GM23248 (cell line): ENCODE measurements around the gene STAT1. TPM values are rescaled to one million over a fixed set of nuclear protein-coding genes. Genes with fewer than 3 reads are reported as not detected.

Source experiments
- DNase-seq: peaks from one replicate; pipeline ENCODE4 v3.0.0-alpha.2; 2015
- H2AFZ ChIP-seq: fragments of 200-600 bp; sonication (generic); 2 replicates; pipeline ENCODE4 v1.6.1; 2016; ENCODE audit warnings: antibody characterized with exemption
- H3F3A ChIP-seq: fragments of 200-600 bp; sonication (generic); 2 replicates; pipeline ENCODE4 v1.6.1; 2016; ENCODE audit warnings: mild to moderate bottlenecking, antibody characterized with exemption, mixed run types; ENCODE audit not compliant: insufficient read depth
- H3K27ac ChIP-seq: fragments of 200-600 bp; sonication (generic); 2 replicates; pipeline ENCODE4 v1.5.1; 2016; ENCODE audit warnings: mild to moderate bottlenecking
- H3K27me3 ChIP-seq: fragments of 200-600 bp; sonication (generic); replicated peaks from 2 replicates; pipeline ENCODE4 v1.6.1; 2016; ENCODE audit warnings: mild to moderate bottlenecking; ENCODE audit not compliant: insufficient read depth
- H3K36me3 ChIP-seq: fragments of 200-600 bp; sonication (generic); 2 replicates; pipeline ENCODE4 v1.6.1; 2016; ENCODE audit warnings: low read depth, mild to moderate bottlenecking
- H3K4me1 ChIP-seq: fragments of 200-600 bp; sonication (generic); 2 replicates; pipeline ENCODE4 v1.6.1; 2016; ENCODE audit warnings: mild to moderate bottlenecking; ENCODE audit not compliant: insufficient read depth
- H3K4me2 ChIP-seq: fragments of 200-600 bp; sonication (generic); one replicate; pipeline ENCODE4 v1.6.1; 2016; ENCODE audit warnings: mild to moderate bottlenecking; ENCODE audit not compliant: unreplicated experiment
- H3K4me3 ChIP-seq: fragments of 200-600 bp; sonication (generic); 2 replicates; pipeline ENCODE4 v1.5.1; 2016; ENCODE audit warnings: mild to moderate bottlenecking
- H3K79me2 ChIP-seq: fragments of 200-600 bp; sonication (generic); 2 replicates; pipeline ENCODE4 v1.6.1; 2016; ENCODE audit warnings: mild to moderate bottlenecking; ENCODE audit not compliant: insufficient read depth
- H3K9ac ChIP-seq: fragments of 200-600 bp; sonication (generic); 2 replicates; pipeline ENCODE4 v1.6.1; 2016; ENCODE audit warnings: mild to moderate bottlenecking
- H3K9me2 ChIP-seq: fragments of 200-600 bp; sonication (generic); 2 replicates; pipeline ENCODE4 v1.6.1; 2016; ENCODE audit warnings: mixed run types, mild to moderate bottlenecking, moderate library complexity; ENCODE audit not compliant: insufficient read depth
- H3K9me3 ChIP-seq: fragments of 200-600 bp; sonication (generic); one replicate; pipeline ENCODE4 v1.6.1; 2017; ENCODE audit warnings: low read depth
- H4K20me1 ChIP-seq: fragments of 200-600 bp; sonication (generic); 2 replicates; pipeline ENCODE4 v1.6.0; 2016; ENCODE audit not compliant: insufficient read depth
- EZH2 ChIP-seq: fragments of 200-600 bp; sonication (generic); IDR thresholded peaks from 2 replicates; pipeline ENCODE4 v1.6.1; 2018; ENCODE audit warnings: antibody characterized with exemption, mild to moderate bottlenecking; ENCODE audit not compliant: insufficient read depth, poor library complexity, severe bottlenecking
- EZH2phosphoT487 ChIP-seq: fragments of 200-600 bp; sonication (generic); IDR thresholded peaks from 2 replicates; pipeline ENCODE4 v1.6.1; 2018; ENCODE audit warnings: antibody characterized with exemption, moderate library complexity, mild to moderate bottlenecking, low read depth; ENCODE audit not compliant: insufficient read depth
- WGBS, 2 experiments: methylation state at CpG; one replicate each; pipeline ENCODE4 v1.1.6; 2015 to 2017; ENCODE audit warnings: low lambda C conversion rate in 2 of 2, low coverage in 1 of 2; ENCODE audit errors: missing lambda C conversion rate in 2 of 2; 5-methylcytosine and 5-hydroxymethylcytosine counted together
- in situ Hi-C: fragments of 300-500 bp; cut with MboI; formaldehyde crosslinking; loops from 2 replicates; pipeline ENCODE4 v1.15.0; 2020
- polyA plus RNA-seq: library from polyadenylated mRNA; unstranded; fragments of >200 nt; fragmentation: Nextera tagmentation; extraction: Ambion mirVana; gene quantifications from 2 replicates; pipeline ENCODE4 v1.2.1, GENCODE V29; 2016
- total RNA-seq: library from RNA; depleted of rRNA; stranded (reverse); fragments of >200 nt; shearing (Covaris generic); gene quantifications from 2 replicates; pipeline ENCODE4 v1.2.3, GENCODE V29; 2014

The STAT1 gene
- total and polyA plus RNA-seq, 2 experiments from 2014 or later: 227 to 237 TPM

DNA sequence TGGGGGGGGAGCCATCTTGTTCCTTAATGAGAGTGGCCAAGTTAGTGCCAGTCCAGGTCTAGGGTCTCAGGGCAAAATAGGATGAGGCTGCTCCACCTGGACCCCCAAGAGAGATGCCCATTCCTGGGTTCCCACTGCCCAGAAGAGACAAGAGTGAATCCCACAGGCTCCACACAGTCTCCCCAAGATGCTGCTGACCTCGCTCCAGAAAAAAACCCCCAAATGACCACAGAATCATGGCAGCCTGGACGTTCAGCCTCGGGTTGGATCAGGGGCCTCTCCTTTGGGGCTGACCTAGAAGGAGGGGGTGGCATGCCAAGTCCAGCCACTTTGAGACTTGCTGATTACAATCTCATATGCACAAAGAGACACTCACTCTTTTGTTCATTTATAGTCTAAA lies 25.1 kb downstream of the STAT1 start:
- no peak overlapping the region for H3K27ac ChIP-seq
- H3F3A ChIP-seq: peaks cover 70% of the 10 kb centered on the region
- H3K4me2 ChIP-seq: no peak overlapping the region
- peaks cover 93% of the 10 kb centered on the region for H3K36me3 ChIP-seq
- no peaks in the 10 kb centered on the region for H3K9me2 ChIP-seq
- no peak overlapping the region for H2AFZ ChIP-seq
- H3K9me3 ChIP-seq: no peaks in the 10 kb centered on the region
- no peaks in the 10 kb centered on the region for H3K79me2 ChIP-seq
- peaks cover 9% of the 10 kb centered on the region for H3K4me1 ChIP-seq
- WGBS, 2 experiments: 77 to 80% methylated on average over 3 of the region's 3 CpGs
- TF ChIP-seq EZH2 (no peak), EZH2phosphoT487 (no peak)
- H3K4me3 ChIP-seq: no peak overlapping the region
- no peak for DNase-seq
- no peaks in the 10 kb centered on the region for H4K20me1 ChIP-seq
- H3K9ac ChIP-seq: no peak overlapping the region
- in situ Hi-C loops: no loop called here
- no peaks in the 10 kb centered on the region for H3K27me3 ChIP-seq

DNA sequence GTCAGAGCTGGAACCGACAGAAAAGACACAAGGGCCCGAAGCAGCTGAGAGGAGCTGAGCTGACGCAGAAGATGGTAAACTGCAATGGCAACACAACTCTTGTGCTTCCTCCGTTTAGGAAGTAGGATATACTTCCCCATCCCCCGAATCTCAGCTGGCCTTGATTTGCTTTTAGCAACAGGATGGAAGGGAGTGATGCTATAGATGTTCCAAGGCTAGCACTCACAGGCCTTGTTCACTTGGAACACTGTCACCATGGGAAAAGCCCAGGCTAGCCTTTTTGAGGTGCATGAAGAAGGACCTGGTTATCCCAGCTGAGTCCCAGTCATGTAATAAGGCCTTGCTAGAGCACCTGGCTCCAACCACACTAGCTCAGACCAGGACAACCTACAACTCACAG lies 26.0 kb downstream of the STAT1 start:
- Histone ChIP-seq H3K9me2 (no peaks in the 10 kb centered on the region), H3K9ac (no peak overlapping the region), H3K27ac (no peak overlapping the region), H3K79me2 (no peaks in the 10 kb centered on the region), H3K4me1 (peaks cover 9% of the 10 kb centered on the region), H3K36me3 (peaks cover 93% of the 10 kb centered on the region), H4K20me1 (no peaks in the 10 kb centered on the region), H3K4me2 (no peak overlapping the region), H3K4me3 (no peak overlapping the region), H3K27me3 (no peaks in the 10 kb centered on the region), H2AFZ (no peak overlapping the region), H3F3A (peaks cover 70% of the 10 kb centered on the region), H3K9me3 (no peaks in the 10 kb centered on the region)
- no peak for DNase-seq
- in situ Hi-C loops: no loop called here
- 88 to 90% methylated on average over 5 of the region's 5 CpGs for WGBS, 2 experiments
- TF ChIP-seq EZH2phosphoT487 (no peak), EZH2 (no peak)

DNA sequence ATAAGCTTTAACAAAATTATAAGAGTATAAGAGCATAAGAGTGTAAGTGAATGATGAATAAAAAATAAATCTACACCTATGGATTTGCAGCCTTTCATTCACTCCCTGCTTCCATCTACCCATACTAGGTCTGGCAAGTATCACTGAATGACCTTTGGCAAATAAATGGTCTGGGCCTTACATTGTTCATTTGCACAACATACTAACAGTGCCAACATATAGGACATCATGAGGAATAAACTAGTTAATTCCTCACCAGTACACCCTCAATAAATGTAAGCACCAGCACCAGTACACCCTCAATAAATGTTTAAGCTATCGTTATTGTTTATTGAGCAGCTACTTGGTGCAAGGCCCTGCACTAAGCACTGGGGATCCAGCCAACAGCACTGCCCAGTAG lies 26.9 kb downstream of the STAT1 start:
- peaks cover 93% of the 10 kb centered on the region for H3K36me3 ChIP-seq
- in situ Hi-C loops: no loop called here
- no peak overlapping the region for H3K27ac ChIP-seq
- H3F3A ChIP-seq: peaks cover 73% of the 10 kb centered on the region
- H4K20me1 ChIP-seq: no peaks in the 10 kb centered on the region
- H3K4me1 ChIP-seq: peaks cover 9% of the 10 kb centered on the region
- H3K9ac ChIP-seq: no peak overlapping the region
- no peak overlapping the region for H3K4me3 ChIP-seq
- no peak overlapping the region for H3K4me2 ChIP-seq
- 95 to 100% methylated on average over 1 of the region's 1 CpG for WGBS, 2 experiments
- TF ChIP-seq EZH2phosphoT487 (no peak), EZH2 (no peak)
- no peak overlapping the region for H2AFZ ChIP-seq
- no peaks in the 10 kb centered on the region for H3K9me2 ChIP-seq
- H3K9me3 ChIP-seq: no peaks in the 10 kb centered on the region
- no peaks in the 10 kb centered on the region for H3K79me2 ChIP-seq
- H3K27me3 ChIP-seq: no peaks in the 10 kb centered on the region
- no peak for DNase-seq

DNA sequence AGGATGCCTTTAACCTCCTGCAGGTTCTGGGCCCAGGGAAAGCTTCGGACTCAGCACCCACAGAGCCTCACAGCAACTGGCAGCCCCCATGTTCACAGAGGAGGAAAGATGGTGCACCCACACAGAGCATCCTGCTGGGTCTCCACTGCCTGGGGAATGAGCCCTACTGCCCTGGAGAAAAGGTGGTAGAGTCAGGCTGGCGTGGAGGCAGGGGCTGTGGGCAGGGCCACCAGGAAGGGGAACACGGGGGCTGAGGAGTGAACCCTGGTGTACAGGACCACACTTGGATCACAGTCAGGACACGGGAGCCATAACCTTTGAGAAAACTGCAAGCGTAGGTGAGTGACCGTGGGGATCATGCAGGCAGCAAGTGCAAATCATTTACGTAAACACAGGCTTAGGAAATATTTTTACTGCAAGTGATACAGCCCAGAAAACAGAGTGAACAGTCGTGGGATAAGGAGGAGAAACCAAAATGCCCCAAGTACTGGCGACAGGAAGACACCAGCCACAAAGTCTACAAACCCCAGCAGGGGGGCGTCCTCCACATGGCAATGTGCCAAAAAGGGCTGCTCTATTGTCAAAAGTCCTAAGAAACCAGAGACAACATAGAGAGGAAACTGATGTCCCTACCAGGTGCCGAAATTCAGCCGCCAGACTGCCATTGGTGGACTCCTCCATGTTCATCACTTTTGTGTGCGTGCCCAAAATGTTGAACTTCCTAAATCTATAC lies 27.6 kb downstream of the STAT1 start:
- H3K4me1 ChIP-seq: peaks cover 9% of the 10 kb centered on the region
- H3K9me3 ChIP-seq: no peaks in the 10 kb centered on the region
- H2AFZ ChIP-seq: no peak overlapping the region
- H3K79me2 ChIP-seq: no peaks in the 10 kb centered on the region
- 94 to 96% methylated on average over 13 of the region's 13 CpGs for WGBS, 2 experiments
- peaks cover 74% of the 10 kb centered on the region for H3F3A ChIP-seq
- H3K27ac ChIP-seq: no peak overlapping the region
- in situ Hi-C loops: no loop called here
- no peaks in the 10 kb centered on the region for H3K9me2 ChIP-seq
- no peaks in the 10 kb centered on the region for H3K27me3 ChIP-seq
- no peak overlapping the region for H3K4me2 ChIP-seq
- DNase-seq: no peak
- H3K36me3 ChIP-seq: peaks cover 93% of the 10 kb centered on the region
- TF ChIP-seq EZH2phosphoT487 (no peak), EZH2 (no peak)
- no peak overlapping the region for H3K9ac ChIP-seq
- H4K20me1 ChIP-seq: no peaks in the 10 kb centered on the region
- no peak overlapping the region for H3K4me3 ChIP-seq
